ENCODE data around the gene DNAH6. TPM values are rescaled to one million over a fixed set of nuclear protein-coding genes. Genes with fewer than 3 reads are reported as not detected.

Gene DNAH6
- total RNA-seq, 1 donor from 2014 or later = not detected

DNA sequence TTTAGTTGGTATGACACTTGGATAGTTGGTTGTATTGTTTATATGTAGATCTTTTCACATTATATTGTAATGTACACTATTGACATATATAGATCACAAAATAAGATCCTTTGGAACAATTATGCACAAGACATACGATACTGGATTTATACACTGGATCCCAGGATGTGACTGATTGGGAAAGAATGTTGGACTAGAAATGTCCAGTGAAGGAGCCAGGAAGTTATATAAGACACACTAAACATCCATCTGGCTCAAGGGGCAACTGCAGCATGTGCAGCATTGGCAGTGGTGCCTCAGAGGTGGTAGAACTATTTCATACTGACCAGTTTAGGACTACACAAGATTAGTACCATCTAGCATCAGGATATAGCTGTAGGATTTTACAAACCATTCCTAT is 259.7 kb downstream of the DNAH6 start:
- Histone ChIP-seq H3K4me1 (no peaks in the 10 kb centered on the region), H3K27ac (no peak overlapping the region), H3K27me3 (no peaks in the 10 kb centered on the region), H3K4me3 (no peak overlapping the region), H3K36me3 (no peaks in the 10 kb centered on the region), H3K9me3 (peaks cover 0 to 29% of the 10 kb centered on the region in 2 donors)
- TF ChIP-seq, protein P1, sequence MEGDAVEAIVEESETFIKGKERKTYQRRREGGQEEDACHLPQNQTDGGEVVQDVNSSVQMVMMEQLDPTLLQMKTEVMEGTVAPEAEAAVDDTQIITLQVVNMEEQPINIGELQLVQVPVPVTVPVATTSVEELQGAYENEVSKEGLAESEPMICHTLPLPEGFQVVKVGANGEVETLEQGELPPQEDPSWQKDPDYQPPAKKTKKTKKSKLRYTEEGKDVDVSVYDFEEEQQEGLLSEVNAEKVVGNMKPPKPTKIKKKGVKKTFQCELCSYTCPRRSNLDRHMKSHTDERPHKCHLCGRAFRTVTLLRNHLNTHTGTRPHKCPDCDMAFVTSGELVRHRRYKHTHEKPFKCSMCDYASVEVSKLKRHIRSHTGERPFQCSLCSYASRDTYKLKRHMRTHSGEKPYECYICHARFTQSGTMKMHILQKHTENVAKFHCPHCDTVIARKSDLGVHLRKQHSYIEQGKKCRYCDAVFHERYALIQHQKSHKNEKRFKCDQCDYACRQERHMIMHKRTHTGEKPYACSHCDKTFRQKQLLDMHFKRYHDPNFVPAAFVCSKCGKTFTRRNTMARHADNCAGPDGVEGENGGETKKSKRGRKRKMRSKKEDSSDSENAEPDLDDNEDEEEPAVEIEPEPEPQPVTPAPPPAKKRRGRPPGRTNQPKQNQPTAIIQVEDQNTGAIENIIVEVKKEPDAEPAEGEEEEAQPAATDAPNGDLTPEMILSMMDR (IDR thresholded peaks at IDR 0.05) = no peak
- no peak for DNase-seq (ENCODE audit: low spot score in 2 of 2)
- intact Hi-C loops (cut with DNase I) = no loop called here

DNA sequence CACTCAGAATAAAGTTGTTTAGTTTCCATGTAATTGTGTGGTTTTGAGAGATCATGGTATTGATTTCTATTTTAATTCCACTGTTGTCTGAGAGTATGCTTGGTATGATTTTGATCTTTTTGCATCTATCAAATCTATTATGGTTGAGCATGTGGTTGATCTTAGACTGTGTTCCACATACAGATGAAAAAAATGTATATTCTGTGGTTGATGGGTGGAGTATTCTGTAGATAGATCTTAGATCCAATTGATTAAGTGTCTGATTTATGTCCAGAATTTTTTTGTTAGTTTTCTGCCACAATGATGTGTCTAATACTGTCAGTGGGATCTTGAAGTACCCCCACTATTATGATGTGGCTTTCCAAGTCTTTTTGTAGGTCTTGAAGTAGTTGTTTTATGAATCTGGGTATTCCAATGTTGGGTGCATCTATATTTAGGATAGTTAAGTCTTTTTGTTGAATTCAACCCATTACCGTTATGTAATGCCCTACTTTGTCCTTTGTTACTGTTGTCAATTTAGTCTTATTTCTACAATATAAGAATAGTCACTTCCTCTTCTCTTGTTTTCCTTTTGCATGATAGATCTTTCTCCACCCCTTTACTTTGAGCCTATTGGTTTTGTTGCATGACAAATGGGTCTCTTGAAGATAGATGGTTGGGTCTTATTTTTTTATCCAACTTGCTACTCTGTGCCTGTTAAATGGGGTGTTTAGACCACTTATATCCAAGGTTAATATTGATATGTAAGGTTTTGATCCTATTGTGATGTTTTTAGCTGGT is 262.8 kb downstream of the DNAH6 start:
- no peaks in the 10 kb centered on the region for H3K27me3 ChIP-seq
- no peaks in the 10 kb centered on the region for H3K36me3 ChIP-seq
- H3K4me1 ChIP-seq = no peaks in the 10 kb centered on the region
- no peak overlapping the region for H3K4me3 ChIP-seq
- TF ChIP-seq, protein P1 (IDR thresholded peaks at IDR 0.05) = no peak
- H3K9me3 ChIP-seq = peaks cover 0 to 5% of the 10 kb centered on the region in 2 donors
- DNase-seq (ENCODE audit: low spot score in 2 of 2) = no peak
- no peak overlapping the region for H3K27ac ChIP-seq
- intact Hi-C loops (cut with DNase I) = no loop called here

DNA sequence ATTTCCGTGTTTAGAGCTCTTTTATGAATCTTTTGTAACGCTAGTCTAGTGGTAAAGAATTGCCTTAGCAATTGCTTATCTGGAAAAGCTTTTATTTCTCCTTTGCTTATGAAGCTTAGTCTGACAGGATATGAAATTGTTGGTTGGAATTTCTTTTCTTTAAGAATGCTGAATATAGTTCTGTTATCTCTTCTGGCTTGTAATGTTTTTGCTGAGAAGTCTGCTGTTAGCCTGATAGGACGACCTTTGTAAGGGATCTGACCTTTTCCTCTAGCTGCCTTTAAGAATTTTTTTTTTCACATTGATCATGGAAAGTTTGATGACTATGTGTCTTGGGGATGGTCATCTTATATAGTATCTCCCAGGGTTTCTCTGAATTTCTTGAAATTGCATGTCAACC is 263.5 kb downstream of the DNAH6 start:
- Histone ChIP-seq H3K27me3 (no peaks in the 10 kb centered on the region), H3K9me3 (peaks cover 0 to 5% of the 10 kb centered on the region in 2 donors), H3K4me1 (no peaks in the 10 kb centered on the region), H3K27ac (no peak overlapping the region), H3K4me3 (no peak overlapping the region), H3K36me3 (no peaks in the 10 kb centered on the region)
- DNase-seq (ENCODE audit: low spot score in 2 of 2) = no peak
- intact Hi-C loops (cut with DNase I) = no loop called here
- TF ChIP-seq, protein P1 (IDR thresholded peaks at IDR 0.05) = no peak

DNA sequence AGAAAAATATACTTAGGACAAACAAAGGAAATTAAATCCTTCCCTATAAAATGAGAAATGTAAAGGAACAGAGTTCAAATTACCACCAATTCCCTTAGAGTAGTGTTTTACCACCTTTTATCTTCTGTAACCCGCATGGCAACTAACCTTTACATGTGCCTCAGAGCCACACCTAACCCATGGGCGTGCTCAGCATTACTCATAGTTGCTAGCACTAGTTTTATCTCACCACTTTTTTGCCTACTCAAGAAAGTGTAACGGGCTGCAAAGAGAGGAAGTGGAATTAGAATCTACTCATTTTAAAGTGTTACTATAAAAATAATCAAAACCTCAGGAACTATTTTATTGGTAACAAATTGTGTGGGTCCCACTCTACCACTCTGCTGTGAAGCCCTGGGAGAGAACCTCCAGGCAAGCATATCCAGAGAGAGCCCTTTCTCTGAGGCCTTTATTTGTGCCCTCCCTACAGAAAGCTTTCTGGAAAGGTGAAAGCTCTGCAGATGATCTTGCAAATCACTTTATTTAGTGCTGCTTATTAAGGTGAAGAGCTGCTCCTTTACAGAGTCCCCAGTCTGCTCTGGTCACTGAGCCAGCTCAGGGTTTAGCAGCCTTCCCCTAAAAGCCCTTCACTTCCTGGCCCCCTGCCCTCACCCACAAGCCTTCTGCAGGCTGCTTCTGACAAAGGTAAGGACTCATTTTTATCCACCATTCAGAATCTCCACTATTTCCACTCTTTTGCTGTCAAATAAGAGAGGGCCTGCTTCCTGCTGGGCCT is 265.8 kb downstream of the DNAH6 start:
- TF ChIP-seq, protein P1 (IDR thresholded peaks at IDR 0.05) = no peak
- Histone ChIP-seq H3K9me3 (no peaks in the 10 kb centered on the region), H3K4me1 (no peaks in the 10 kb centered on the region), H3K4me3 (no peak overlapping the region), H3K27me3 (no peaks in the 10 kb centered on the region), H3K36me3 (no peaks in the 10 kb centered on the region), H3K27ac (no peak overlapping the region)
- intact Hi-C loops (cut with DNase I) = no loop called here
- no peak for DNase-seq (ENCODE audit: low spot score in 2 of 2)

DNA sequence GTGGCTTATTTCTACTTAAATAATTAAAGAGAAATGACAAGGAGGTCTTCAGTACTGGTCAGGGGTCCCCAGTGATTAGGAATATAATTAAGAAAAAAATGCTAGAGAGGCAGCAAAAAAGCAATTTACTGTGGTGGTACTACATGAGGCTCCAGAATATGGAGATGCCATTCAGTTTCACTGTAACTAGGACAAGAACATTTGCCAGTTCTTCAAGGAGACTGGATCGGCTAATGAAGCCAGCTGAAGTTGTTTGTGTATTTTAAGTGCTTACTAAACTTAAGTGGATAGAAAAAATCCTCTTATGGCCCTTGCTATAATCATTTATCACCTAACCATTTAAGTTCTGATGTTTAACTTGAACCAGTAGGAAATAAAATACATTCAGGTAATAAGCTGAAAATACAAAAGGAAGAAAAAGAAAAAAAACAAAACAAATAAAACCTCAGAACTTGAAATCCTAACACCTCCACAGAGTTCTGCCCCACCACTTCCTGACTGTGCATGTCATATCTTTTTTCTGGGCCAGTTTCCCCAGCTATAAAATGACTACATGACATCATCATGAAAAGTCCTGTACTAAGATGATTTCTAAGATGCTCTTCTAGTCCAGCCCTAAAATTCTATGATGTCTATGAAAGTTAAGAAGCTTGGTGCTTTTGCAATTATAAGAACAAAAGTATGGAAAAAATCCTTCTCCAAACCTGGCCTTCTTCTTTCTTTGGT is 266.6 kb downstream of the DNAH6 start:
- TF ChIP-seq, protein P1 (IDR thresholded peaks at IDR 0.05) = no peak
- Histone ChIP-seq H3K36me3 (no peaks in the 10 kb centered on the region), H3K4me1 (no peaks in the 10 kb centered on the region), H3K4me3 (no peak overlapping the region), H3K27me3 (no peaks in the 10 kb centered on the region), H3K27ac (no peak overlapping the region), H3K9me3 (no peaks in the 10 kb centered on the region)
- no peak for DNase-seq (ENCODE audit: low spot score in 2 of 2)
- intact Hi-C loops (cut with DNase I) = no loop called here

Data from ascending aorta (tissue), 2 donors.